HCT116 (cell line): Measurements from ENCODE around the gene LRRC15. TPM values are rescaled to one million over a fixed set of nuclear protein-coding genes. Genes with fewer than 3 reads are reported as not detected.

Experiments used
- ATAC-seq: fragments of 200-7000 bp; cut with Tn5 transposase; 2 replicates; pipeline ENCODE4 v1.9.1; 2020; ENCODE audit warnings: mild to moderate bottlenecking, moderate library complexity
- BruUV-seq: library from RNA; stranded (reverse); fragments of 400-500 nt; replicated peaks from 2 replicates; lab custom pipeline; 2021; lab: Mats Ljungman, UMichigan
- CTCF ChIA-PET: fragments of 300-600 bp; sonication (Branson Sonifier 250); formaldehyde crosslinking; loops from one replicate; lab custom pipeline; 2021; ENCODE audit warnings: antibody characterized with exemption; lab: Charles Lee
- POLR2A ChIA-PET: fragments of 300-600, 350-600 bp; sonication (Branson Sonifier 250); formaldehyde crosslinking; loops from one replicate; lab custom pipeline; 2021; ENCODE audit warnings: antibody characterized with exemption; lab: Charles Lee
- RAD21 ChIA-PET, 2 experiments: fragments of 300-600 bp; sonication (Branson Sonifier 250); formaldehyde crosslinking; loops; one replicate each; lab custom pipeline; 2023; ENCODE audit warnings: low total read pairs in 2 of 2; ENCODE audit not compliant: uncharacterized antibody in 2 of 2, unreplicated experiment in 2 of 2, low non-redundant PET in 1 of 2; lab: Charles Lee
- DNase-seq: peaks from one replicate; pipeline ENCODE4 v3.0.0-alpha.2; 2010; ENCODE audit warnings: low read depth, low spot score
- H2AFZ ChIP-seq: fragments of 200-600 bp; shearing (Covaris generic), sonication (generic); 2 replicates; pipeline ENCODE4 v1.6.1; 2017; ENCODE audit warnings: low read depth, mixed run types, mixed read lengths, antibody characterized with exemption, low read length; ENCODE audit not compliant: poor library complexity, severe bottlenecking
- H3K27ac ChIP-seq: 2 replicates; pipeline ENCODE4 v1.5.1; 2012; ENCODE audit warnings: low read depth, low read length
- H3K27me3 ChIP-seq: fragments of 200-600 bp; sonication (generic); 2 replicates; pipeline ENCODE4 v1.6.1; 2016; ENCODE audit warnings: mixed run types, low read length, mixed read lengths; ENCODE audit not compliant: insufficient read depth
- H3K36me3 ChIP-seq, 2 experiments: fragments of 200-500 bp in 1 of 2; fragments of 200-600 bp in 1 of 2; sonication (Bioruptor generic) in 1 of 2; sonication (generic) in 1 of 2; 2 replicates each; pipeline versions ENCODE4 v1.5.1 to v1.6.1; 2014 to 2016; ENCODE audit warnings: low read length in 2 of 2, inconsistent platforms in 1 of 2, mixed read lengths in 1 of 2, mixed run types in 1 of 2; ENCODE audit not compliant: insufficient read depth in 2 of 2, control insufficient read depth in 1 of 2
- H3K4me1 ChIP-seq, 2 experiments: fragments of 200-600 bp in 1 of 2; sonication (generic) in 1 of 2; 2 replicates each; pipeline versions ENCODE4 v1.5.1 to v1.6.1; 2012 to 2017; ENCODE audit warnings: low read length in 2 of 2, inconsistent platforms in 1 of 2, mild to moderate bottlenecking in 1 of 2, mixed read lengths in 1 of 2, mixed run types in 1 of 2, moderate library complexity in 1 of 2; ENCODE audit not compliant: insufficient read depth in 2 of 2, control insufficient read depth in 1 of 2
- H3K4me2 ChIP-seq: fragments of 200-600 bp; sonication (generic); 2 replicates; pipeline ENCODE4 v1.6.1; 2017; ENCODE audit warnings: mixed run types, low read length, mixed read lengths
- H3K4me3 ChIP-seq, 2 experiments: fragments of 200-600 bp in 1 of 2; sonication (generic) in 1 of 2; replicated peaks in 1 of 2; 2 replicates each; pipeline ENCODE4 v1.5.1; 2011 to 2016; ENCODE audit warnings: low read length in 2 of 2, control low read depth in 1 of 2, low read depth in 1 of 2, mild to moderate bottlenecking in 1 of 2, mixed read lengths in 1 of 2, mixed run types in 1 of 2
- H3K79me2 ChIP-seq: fragments of 200-600 bp; sonication (generic); 2 replicates; pipeline ENCODE4 v1.6.1; 2017; ENCODE audit warnings: mild to moderate bottlenecking, mixed run types, low read length, moderate library complexity, mixed read lengths; ENCODE audit not compliant: insufficient read depth
- H3K9ac ChIP-seq: fragments of 200-600 bp; sonication (generic); 2 replicates; pipeline ENCODE4 v1.6.1; 2016; ENCODE audit warnings: low read length, mixed read lengths
- H3K9me2 ChIP-seq: fragments of 200-600 bp; sonication (generic), shearing (Covaris generic); 2 replicates; pipeline ENCODE4 v1.6.1; 2017; ENCODE audit warnings: mixed run types, mild to moderate bottlenecking, moderate library complexity; ENCODE audit not compliant: insufficient read depth
- H3K9me3 ChIP-seq, 2 experiments: fragments of 200-500 bp in 1 of 2; fragments of 200-600 bp in 1 of 2; sonication (Bioruptor generic) in 1 of 2; sonication (generic) in 1 of 2; 2 replicates each; pipeline ENCODE4 v1.6.1; 2014 to 2017; ENCODE audit warnings: low read length in 2 of 2, mixed read lengths in 2 of 2, inconsistent platforms in 1 of 2, low read depth in 1 of 2, mild to moderate bottlenecking in 1 of 2, mixed run types in 1 of 2, moderate library complexity in 1 of 2; ENCODE audit not compliant: control insufficient read depth in 1 of 2, insufficient read depth in 1 of 2
- H4K20me1 ChIP-seq: fragments of 200-600 bp; sonication (generic), shearing (Covaris generic); 2 replicates; pipeline ENCODE4 v1.6.1; 2017; ENCODE audit warnings: mixed run types, mild to moderate bottlenecking, moderate library complexity; ENCODE audit not compliant: insufficient read depth
- ATF3 ChIP-seq: IDR thresholded peaks from 2 replicates; pipeline ENCODE4 v1.6.1; 2012
- CEBPB ChIP-seq: IDR thresholded peaks from 2 replicates; pipeline ENCODE4 v1.6.1; 2012; ENCODE audit warnings: low read depth
- ELF1 ChIP-seq: IDR thresholded peaks from 2 replicates; pipeline ENCODE4 v1.6.1; 2012; ENCODE audit warnings: low read depth, borderline replicate concordance
- POLR2AphosphoS5 ChIP-seq: IDR thresholded peaks from 2 replicates; pipeline ENCODE4 v1.6.1; 2011; ENCODE audit warnings: mild to moderate bottlenecking, low read depth, low read length, moderate library complexity
- SP1 ChIP-seq: IDR thresholded peaks from 2 replicates; pipeline ENCODE4 v1.6.1; 2012; ENCODE audit warnings: low read depth
- YY1 ChIP-seq: IDR thresholded peaks from 2 replicates; pipeline ENCODE4 v1.6.1; 2011; ENCODE audit warnings: low read length, low read depth, moderate library complexity, mild to moderate bottlenecking; ENCODE audit not compliant: insufficient replicate concordance; ENCODE audit errors: extremely low read depth
- ZNF274 ChIP-seq: fragments of 200-500 bp; sonication (Bioruptor generic); IDR thresholded peaks from 2 replicates; pipeline ENCODE4 v1.6.1; 2014; ENCODE audit warnings: mild to moderate bottlenecking, low read depth, low read length, inconsistent platforms
- intact Hi-C: fragments of 100-400 bp; cut with micrococcal nuclease; formaldehyde crosslinking; loops from 2 replicates; pipeline ENCODE4 v1.10.0; 2022
- total RNA-seq: library from RNA; stranded (reverse); gene quantifications from one replicate; pipeline ENCODE4 v1.2.1, GENCODE V29; 2021; ENCODE audit not compliant: unreplicated experiment

LRRC15 gene
- total RNA-seq, 1 experiment from 2014 or later: not detected

- ATAC-seq (peak; percentile 74), DNase-seq (peak; percentile 56)
- no peaks in the 10 kb centered on the region for H3K27me3 ChIP-seq
- no peak for TF ChIP-seq CEBPB
- no peak for TF ChIP-seq POLR2AphosphoS5
- no peak for TF ChIP-seq ATF3
- TF ChIP-seq YY1: peak; percentile 32
- H3K9me2 ChIP-seq: no peaks in the 10 kb centered on the region
- H2AFZ ChIP-seq: no peak overlapping the region
- H3K9ac ChIP-seq: peak overlapping the region; percentile 87
- ChIA-PET CTCF (interaction anchor here (0.9 to 3.0 kb wide), 7 partner anchors 8 to 540 kb away, joined by 3 to 21 read pairs (median 4); no protein-coding TSS in a partner anchor), RAD21 (interaction anchor here in 1 of 2 experiments (0.9 to 1.1 kb wide), 3 partner anchors 12 to 541 kb away, joined by 3 read pairs; no protein-coding TSS in a partner anchor), POLR2A (interaction anchor here (0.7 to 1.9 kb wide), 6 partner anchors 12 to 236 kb away, joined by 3 to 5 read pairs (median 4); partner anchors contain the start of gene HES1)
- no peaks in the 10 kb centered on the region for H3K36me3 ChIP-seq
- peak overlapping the region; percentile 96 for H3K4me2 ChIP-seq
- intact Hi-C loops: loop anchor here (2.0 to 5.0 kb wide), 2 partner anchors 185 to 450 kb away; partner anchors contain the start of gene HES1
- H4K20me1 ChIP-seq: no peaks in the 10 kb centered on the region
- H3K79me2 ChIP-seq: peaks cover 18% of the 10 kb centered on the region; the same call in 1 of the 2 replicates
- BruUV-seq: TSS peak; percentile 60
- peaks cover 0 to 7% of the 10 kb centered on the region in 2 experiments; a peak in 1 of 4 replicates for H3K9me3 ChIP-seq
- peaks cover 30 to 86% of the 10 kb centered on the region in 2 experiments for H3K4me1 ChIP-seq
- peak overlapping the region; percentile 73 for H3K4me3 ChIP-seq
- peak overlapping the region; percentile 95 for H3K27ac ChIP-seq
These were observed 47.6 kb downstream of the LRRC15 start for GRCh38 chr3:194321693-194322640.

- Histone ChIP-seq H3K4me3 (peak overlapping the region in 1 of 2 experiments; percentile 73; a peak in 2 of 4 replicates), H3K9ac (peak overlapping the region; percentile 87; the same call in 1 of the 2 replicates), H2AFZ (no peak overlapping the region), H3K36me3 (no peaks in the 10 kb centered on the region), H3K27me3 (no peaks in the 10 kb centered on the region), H3K9me2 (no peaks in the 10 kb centered on the region), H3K27ac (peak overlapping the region; percentile 95; the same call in 1 of the 2 replicates), H4K20me1 (no peaks in the 10 kb centered on the region), H3K79me2 (peaks cover 18% of the 10 kb centered on the region; the same call in 1 of the 2 replicates)
- RAD21 ChIA-PET: no interaction called here
- no peak for ATAC-seq
- no peak for TF ChIP-seq ZNF274
- no peak for TF ChIP-seq ELF1
- TF ChIP-seq SP1: no peak
- TF ChIP-seq, all 23 proteins: peak for 0
- H3K4me1 ChIP-seq: peaks cover 34 to 80% of the 10 kb centered on the region in 2 experiments
- ChIA-PET POLR2A (no interaction called here), CTCF (no interaction called here)
- H3K4me2 ChIP-seq: peak overlapping the region; percentile 96
- no peaks in the 10 kb centered on the region for H3K9me3 ChIP-seq
- no peak for DNase-seq
- intact Hi-C loops: loop anchor here (5.0 kb wide), 1 partner anchor 448 kb away; no protein-coding TSS in a partner anchor
- BruUV-seq: no TSS peak
These were observed 48.7 kb downstream of the LRRC15 start for GRCh38 chr3:194320744-194321243.
